Measurements from ENCODE around the gene IGFLR1. TPM values are rescaled to one million over a fixed set of nuclear protein-coding genes. Genes with fewer than 3 reads are reported as not detected.
A peak's percentile ranks its signal among the peaks of the same experiment; 100 is the strongest.

IGFLR1 gene
- total and polyA plus RNA-seq, 9 of the 15 experiments (the other 6 are each of a cell fraction or from before 2014, with no cell fraction given) = 1.0 to 14.3 (median 4.6) TPM

GRCh38 chr19:35757749-35758608 lies 15.7 kb upstream of the IGFLR1 start, which contains the start of gene PROSER3 (continued):
- TF ChIP-seq ELF1 (tag; IDR thresholded peaks at IDR 0.05) (peak; percentile 84; the same call in 1 of the 2 replicates), ATF7 (IDR thresholded peaks at IDR 0.05) (peak; percentile 64), BMI1 (IDR thresholded peaks at IDR 0.05; ENCODE audit: low read length) (peak; percentile 79; the same call in 1 of the 2 replicates), MCM5 (IDR thresholded peaks at IDR 0.05; ENCODE audit: low read depth) (no peak), E2F8 (IDR thresholded peaks at IDR 0.05; ENCODE audit: low read depth, partially characterized antibody) (peak; percentile 22), TGIF2 (CRISPR knock-in tag; IDR thresholded peaks at IDR 0.05) (no peak), TCF3 (CRISPR knock-in tag; IDR thresholded peaks at IDR 0.05) (no peak), AFF1 (IDR thresholded peaks at IDR 0.05; ENCODE audit: low read depth in 1 of 2, partially characterized antibody in 2 of 2) (peak; percentile 60 to 99), REST (IDR thresholded peaks at IDR 0.05; ENCODE audit: borderline replicate concordance) (no peak), REST (CRISPR knock-in tag; IDR thresholded peaks at IDR 0.05; ENCODE audit: low read depth) (peak; percentile 78; the same call in 1 of the 2 replicates), ARHGAP35 (IDR thresholded peaks at IDR 0.05; ENCODE audit: partially characterized antibody) (no peak), ESRRA (IDR thresholded peaks at IDR 0.05; ENCODE audit: borderline replicate concordance, low read depth) (peak; percentile 99; the same call in 1 of the 2 replicates)
